GM12878 (cell line): Measurements from ENCODE around the gene PRDM12. TPM values are rescaled to one million over a fixed set of nuclear protein-coding genes. Genes with fewer than 3 reads are reported as not detected.

ENCODE experiments used
- ATAC-seq: fragments of 200-7000 bp; cut with Tn5 transposase; 3 replicates; pipeline ENCODE4 v1.9.1; 2020; ENCODE audit warnings: mild to moderate bottlenecking, moderate library complexity
- BruUV-seq: library from RNA; stranded (reverse); fragments of 400-500 nt; replicated peaks from 2 replicates; lab custom pipeline; 2021; lab: Mats Ljungman, UMichigan
- CTCF ChIA-PET: fragments of 300-600 bp; sonication (Branson Sonifier 250); formaldehyde crosslinking; extraction: SDS; loops from one replicate; lab custom pipeline; 2021; ENCODE audit warnings: inconsistent platforms; lab: Yijun Ruan, JAX
- POLR2A ChIA-PET: fragments of 350-600 bp; formaldehyde crosslinking; extraction: SDS; loops from one replicate; lab custom pipeline; 2021; ENCODE audit warnings: inconsistent platforms; lab: Charles Lee
- RAD21 ChIA-PET: fragments of 300-600 bp; sonication (Branson Sonifier 250); formaldehyde crosslinking; loops from one replicate; lab custom pipeline; 2023; ENCODE audit warnings: antibody characterized with exemption; ENCODE audit not compliant: unreplicated experiment; lab: Charles Lee
- SMC1A ChIA-PET: fragments of 300-600 bp; sonication (Branson Sonifier 250); formaldehyde crosslinking; loops from one replicate; lab custom pipeline; 2023; ENCODE audit not compliant: unreplicated experiment, uncharacterized antibody; lab: Charles Lee
- DNase-seq: peaks from one replicate; pipeline ENCODE4 v3.0.0-alpha.2; 2011; ENCODE audit warnings: low read depth, low spot score
- FAIRE-seq: peaks from 3 replicates; lab custom pipeline; 2011; peaks lifted over from hg19 to GRCh38; lab: Jason Lieb, UNC
- H2AFZ ChIP-seq: 2 replicates; pipeline ENCODE4 v1.6.0; 2011; ENCODE audit warnings: low read depth, low read length, control low read depth; ENCODE audit not compliant: control insufficient read depth
- H3K27ac ChIP-seq: 2 replicates; pipeline ENCODE4 v1.5.1; 2011; ENCODE audit warnings: control low read depth; ENCODE audit not compliant: control insufficient read depth, insufficient read depth
- H3K27me3 ChIP-seq, 2 experiments: replicated peaks in 1 of 2; 2 replicates each; pipeline versions ENCODE4 v1.6.0 to v1.6.1; 2011; ENCODE audit warnings: low read length in 1 of 2; ENCODE audit not compliant: control insufficient read depth in 2 of 2, insufficient read depth in 2 of 2
- H3K36me3 ChIP-seq, 2 experiments: 2 replicates each; pipeline ENCODE4 v1.5.1; 2011; ENCODE audit warnings: low read length in 1 of 2; ENCODE audit not compliant: control insufficient read depth in 2 of 2, insufficient read depth in 2 of 2
- H3K4me1 ChIP-seq: 2 replicates; pipeline ENCODE4 v1.6.1; 2011; ENCODE audit warnings: mild to moderate bottlenecking, low read length, moderate library complexity, mixed read lengths; ENCODE audit not compliant: control insufficient read depth, insufficient read depth
- H3K4me2 ChIP-seq: 2 replicates; pipeline ENCODE4 v1.6.0; 2011; ENCODE audit warnings: control low read depth; ENCODE audit not compliant: control insufficient read depth, insufficient read depth
- H3K4me3 ChIP-seq: fragments of 200-600 bp; sonication (generic); 2 replicates; pipeline ENCODE4 v1.5.1; 2016
- H3K79me2 ChIP-seq: 2 replicates; pipeline ENCODE4 v1.6.0; 2011; ENCODE audit warnings: low read length; ENCODE audit not compliant: control insufficient read depth, insufficient read depth
- H3K9ac ChIP-seq: 2 replicates; pipeline ENCODE4 v1.8.0; 2011; ENCODE audit warnings: low read length, control low read depth, mixed read lengths; ENCODE audit not compliant: control insufficient read depth, insufficient read depth
- H3K9me3 ChIP-seq: replicated peaks from 3 replicates; pipeline ENCODE4 v1.5.1; 2011; ENCODE audit warnings: mild to moderate bottlenecking, low read length; ENCODE audit not compliant: control insufficient read depth, insufficient read depth
- H4K20me1 ChIP-seq: 2 replicates; pipeline ENCODE4 v1.6.0; 2011; ENCODE audit not compliant: control insufficient read depth, insufficient read depth
- CREB1 ChIP-seq: IDR thresholded peaks from 2 replicates; pipeline ENCODE4 v1.6.1; 2012; ENCODE audit warnings: low read depth, mild to moderate bottlenecking, inconsistent platforms
- DPF2 ChIP-seq: fragments of 450-650 bp; IDR thresholded peaks from 2 replicates; pipeline ENCODE4 v1.6.1; 2017; ENCODE audit warnings: mild to moderate bottlenecking
- EGR1 ChIP-seq, 2 experiments: IDR thresholded peaks; 1 replicate in 1 of 2; 2 replicates in 1 of 2; pipeline ENCODE4 v1.6.1; 2011 to 2012; ENCODE audit warnings: low read depth in 2 of 2, low read length in 2 of 2, borderline replicate concordance in 1 of 2, mild to moderate bottlenecking in 1 of 2, moderate library complexity in 1 of 2
- ETV6 ChIP-seq, 2 experiments: fragments of 450-650 bp in 1 of 2; IDR thresholded peaks in 1 of 2; conservative IDR thresholded peaks in 1 of 2; 2 replicates each; pipeline ENCODE4 v1.6.1; 2014; ENCODE audit warnings: antibody characterized with exemption in 1 of 2, borderline replicate concordance in 1 of 2, low read depth in 1 of 2, mild to moderate bottlenecking in 1 of 2, moderate library complexity in 1 of 2
- EZH2 ChIP-seq: IDR thresholded peaks from 2 replicates; pipeline ENCODE4 v1.6.1; 2012; ENCODE audit warnings: low read depth, mild to moderate bottlenecking, control low read depth, inconsistent platforms, low read length, borderline replicate concordance; ENCODE audit not compliant: control insufficient read depth
- IRF5 ChIP-seq: fragments of 450-650 bp; IDR thresholded peaks from 2 replicates; pipeline ENCODE4 v1.6.1; 2017; ENCODE audit warnings: borderline replicate concordance
- MTA2 ChIP-seq: fragments of 450-650 bp; IDR thresholded peaks from 2 replicates; pipeline ENCODE4 v1.6.1; 2016; ENCODE audit warnings: low read depth, mild to moderate bottlenecking, moderate library complexity
- NBN ChIP-seq: fragments of 450-650 bp; IDR thresholded peaks from 2 replicates; pipeline ENCODE4 v1.6.1; 2016
- NR2C2 ChIP-seq: IDR thresholded peaks from 2 replicates; pipeline ENCODE4 v1.6.1; 2011; ENCODE audit warnings: borderline replicate concordance, low read depth; ENCODE audit not compliant: control insufficient read depth, insufficient read length
- RELB ChIP-seq: fragments of 450-650 bp; IDR thresholded peaks from 2 replicates; pipeline ENCODE4 v1.6.1; 2017; ENCODE audit warnings: low read depth, mild to moderate bottlenecking, moderate library complexity
- SIX5 ChIP-seq: IDR thresholded peaks from 2 replicates; pipeline ENCODE4 v1.6.1; 2011; ENCODE audit warnings: mild to moderate bottlenecking, low read depth, low read length, moderate library complexity; ENCODE audit not compliant: severe bottlenecking
- SP1 ChIP-seq: IDR thresholded peaks from one replicate; pipeline ENCODE4 v1.6.1; 2011; ENCODE audit warnings: low read depth, low read length
- SPI1 ChIP-seq: IDR thresholded peaks from 2 replicates; pipeline ENCODE4 v1.6.1; 2011; ENCODE audit warnings: low read depth, mild to moderate bottlenecking, low read length, moderate library complexity, borderline replicate concordance; ENCODE audit not compliant: insufficient read depth
- SUPT20H ChIP-seq: IDR thresholded peaks from 2 replicates; pipeline ENCODE4 v1.6.1; 2011; ENCODE audit warnings: low read depth, mild to moderate bottlenecking, low read length, moderate library complexity, borderline replicate concordance; ENCODE audit not compliant: control insufficient read depth
- TCF7 ChIP-seq: IDR thresholded peaks from 2 replicates; pipeline ENCODE4 v1.6.1; 2014; ENCODE audit warnings: antibody characterized with exemption, borderline replicate concordance
- WRNIP1 ChIP-seq: IDR thresholded peaks from 2 replicates; pipeline ENCODE4 v1.6.1; 2011; ENCODE audit warnings: low read depth, low read length, improper control_type of control experiment, borderline replicate concordance
- WGBS: methylation state at CpG from one replicate; pipeline ENCODE4 v1.1.6; 2016; ENCODE audit warnings: low lambda C conversion rate; ENCODE audit not compliant: insufficient replicate concordance, insufficient coverage; ENCODE audit errors: missing lambda C conversion rate; 5-methylcytosine and 5-hydroxymethylcytosine counted together
- in situ Hi-C: fragments of 300-500 bp; cut with MboI; formaldehyde crosslinking; loops from 9 replicates; pipeline ENCODE4 v1.14.3; 2018; ENCODE audit warnings: mixed read lengths
- intact Hi-C: fragments of 100-400 bp; cut with micrococcal nuclease; formaldehyde crosslinking; loops from one replicate; pipeline ENCODE4 v1.14.2; 2022; ENCODE audit not compliant: unreplicated experiment
- polyA plus RNA-seq, 11 experiments: library from polyadenylated mRNA; depleted of rRNA in 4 of 11; unstranded in 6 of 11; stranded (reverse) in 5 of 11; fragments of >200 nt; fragmentation: Nextera tagmentation in 4 of 11; fragmentation: Illumina TruSeq in 1 of 11; extraction: Ambion mirVana in 4 of 11; extraction: Trizol in 1 of 11; gene quantifications; 1 replicate in 1 of 11; 2 replicates in 10 of 11; pipeline versions ENCODE4 v1.2.1 to v1.2.3, GENCODE V29; 2011 to 2016; ENCODE audit warnings: inconsistent platforms in 2 of 11, missing spikeins in 2 of 11, low read depth in 1 of 11
- total RNA-seq, 4 experiments: library from RNA; depleted of rRNA in 3 of 4; stranded (reverse); fragments of >200 nt in 3 of 4; fragmentation: Illumina TruSeq in 1 of 4; extraction: Trizol in 1 of 4; gene quantifications; 2 replicates each; pipeline versions ENCODE4 v1.2.1 to v1.2.3, GENCODE V29; 2013 to 2021

Gene PRDM12
- total and polyA plus RNA-seq, 10 of the 15 experiments (the other 5 are each of a cell fraction or from before 2014, with no cell fraction given): not detected

GRCh38 chr9:130634191-130634768 is 30.1 kb upstream of the PRDM12 start:
- Histone ChIP-seq H3K4me3 (no peak overlapping the region), H3K27ac (no peak overlapping the region)
- no peak for TF ChIP-seq EGR1 (IDR thresholded peaks at IDR 0.05; ENCODE audit: borderline replicate concordance in 1 of 2, low read depth in 2 of 2, low read length in 2 of 2)
- no peak for TF ChIP-seq SIX5
- no peak for TF ChIP-seq SUPT20H
- TF ChIP-seq RELB: no peak
- no peak for TF ChIP-seq IRF5
- TF ChIP-seq SP1: no peak
- TF ChIP-seq NBN: no peak
- no peak for TF ChIP-seq DPF2
- TF ChIP-seq TCF7: no peak
- TF ChIP-seq WRNIP1: no peak
- TF ChIP-seq ETV6 (conservative IDR thresholded peaks at IDR 0.05 in 1 of 2, IDR thresholded peaks at IDR 0.05 in 1 of 2; ENCODE audit: borderline replicate concordance in 1 of 2, low read depth in 1 of 2): no peak
- TF ChIP-seq EZH2: no peak
- TF ChIP-seq CREB1: no peak
- no peak for TF ChIP-seq SPI1
- no peak for TF ChIP-seq NR2C2
- TF ChIP-seq MTA2: no peak
- TF ChIP-seq, all 136 proteins: peak for 0
- no peak overlapping the region for H3K4me2 ChIP-seq
- no peaks in the 10 kb centered on the region for H4K20me1 ChIP-seq
- intact Hi-C loops (no loop called here), in situ Hi-C loops (no loop called here)
- H3K9ac ChIP-seq: no peak overlapping the region
- CTCF ChIA-PET: no interaction called here
- H2AFZ ChIP-seq: no peak overlapping the region
- H3K4me1 ChIP-seq: no peaks in the 10 kb centered on the region
- ATAC-seq (no peak), DNase-seq (no peak), FAIRE-seq (no peak)
- H3K36me3 ChIP-seq: peaks cover 4 to 42% of the 10 kb centered on the region in 2 experiments
- H3K9me3 ChIP-seq: no peaks in the 10 kb centered on the region
- no peaks in the 10 kb centered on the region for H3K79me2 ChIP-seq
- WGBS: 97% methylated on average over 14 of the region's 14 CpGs
- SMC1A ChIA-PET: no interaction called here
- BruUV-seq: no TSS peak
- H3K27me3 ChIP-seq: no peaks in the 10 kb centered on the region
- RAD21 ChIA-PET: no interaction called here
- POLR2A ChIA-PET: no interaction called here
